GM23338 (cell line): Measurements from ENCODE around the gene NWD2. TPM values are rescaled to one million over a fixed set of nuclear protein-coding genes. Genes with fewer than 3 reads are reported as not detected.

Experiments used
- ATAC-seq: fragments of 200-7000 bp; cut with Tn5 transposase; 3 replicates; pipeline ENCODE4 v1.9.1; 2020
- DNase-seq: peaks from one replicate; pipeline ENCODE4 v3.0.0-alpha.2; 2015; ENCODE audit warnings: low spot score
- H2AFZ ChIP-seq: fragments of 200-600 bp; sonication (generic); 2 replicates; pipeline ENCODE4 v1.8.0; 2016; ENCODE audit warnings: antibody characterized with exemption, mild to moderate bottlenecking, moderate library complexity
- H3F3A ChIP-seq: fragments of 200-600 bp; sonication (generic); replicated peaks from 2 replicates; pipeline ENCODE4 v1.8.0; 2017; ENCODE audit warnings: antibody characterized with exemption, mixed run types, low read depth
- H3K27ac ChIP-seq: fragments of 200-600 bp; sonication (generic); 2 replicates; pipeline ENCODE4 v1.6.1; 2016; ENCODE audit warnings: low read depth
- H3K27me3 ChIP-seq: fragments of 200-600 bp; sonication (generic); 2 replicates; pipeline ENCODE4 v1.8.0; 2016; ENCODE audit warnings: mild to moderate bottlenecking, mixed run types, moderate library complexity; ENCODE audit not compliant: insufficient read depth
- H3K36me3 ChIP-seq: fragments of 200-600 bp; sonication (generic); 2 replicates; pipeline ENCODE4 v1.8.0; 2016; ENCODE audit warnings: mild to moderate bottlenecking; ENCODE audit not compliant: insufficient read depth
- H3K4me1 ChIP-seq: fragments of 200-600 bp; sonication (generic); 2 replicates; pipeline ENCODE4 v1.8.0; 2016; ENCODE audit warnings: mild to moderate bottlenecking, moderate library complexity; ENCODE audit not compliant: insufficient read depth
- H3K4me2 ChIP-seq: fragments of 200-600 bp; sonication (generic); 2 replicates; pipeline ENCODE4 v1.7.1; 2017; ENCODE audit warnings: mixed run types
- H3K4me3 ChIP-seq: fragments of 200-600 bp; sonication (generic); 2 replicates; pipeline ENCODE4 v1.6.1; 2016; ENCODE audit warnings: mixed run types
- H3K79me2 ChIP-seq: fragments of 200-600 bp; sonication (generic); replicated peaks from 2 replicates; pipeline ENCODE4 v1.8.0; 2017; ENCODE audit warnings: mild to moderate bottlenecking; ENCODE audit not compliant: insufficient read depth
- H3K9me2 ChIP-seq: fragments of 200-600 bp; sonication (generic); 2 replicates; pipeline ENCODE4 v1.8.0; 2017; ENCODE audit not compliant: insufficient read depth
- H4K20me1 ChIP-seq: fragments of 200-600 bp; sonication (generic); replicated peaks from 2 replicates; pipeline ENCODE4 v1.8.0; 2017; ENCODE audit warnings: mild to moderate bottlenecking; ENCODE audit not compliant: insufficient read depth
- H3K27ac Mint-ChIP-seq: 2 replicates; pipeline ENCODE4 v1.8.0; 2020; ENCODE audit warnings: inconsistent platforms, mild to moderate bottlenecking, moderate library complexity, mixed read lengths
- H3K27me3 Mint-ChIP-seq: 3 replicates; pipeline ENCODE4 v1.8.0; 2022; ENCODE audit warnings: low read depth, mild to moderate bottlenecking, moderate library complexity, mixed read lengths, inconsistent platforms; ENCODE audit not compliant: insufficient read depth, poor library complexity
- H3K36me3 Mint-ChIP-seq: 3 replicates; pipeline ENCODE4 v1.8.0; 2021; ENCODE audit warnings: low read depth, mild to moderate bottlenecking, inconsistent platforms, moderate library complexity, mixed read lengths
- H3K4me1 Mint-ChIP-seq: 3 replicates; pipeline ENCODE4 v1.8.0; 2020; ENCODE audit warnings: mild to moderate bottlenecking, inconsistent platforms, mixed read lengths
- H3K4me3 Mint-ChIP-seq: 3 replicates; pipeline ENCODE4 v1.8.0; 2021; ENCODE audit warnings: moderate library complexity, mild to moderate bottlenecking, inconsistent platforms, mixed read lengths
- H3K9me3 Mint-ChIP-seq: 3 replicates; pipeline ENCODE4 v1.8.0; 2020; ENCODE audit warnings: moderate library complexity, mild to moderate bottlenecking, inconsistent platforms, mixed read lengths
- CREB1 ChIP-seq: fragments of 250-450 bp; sonication (Bioruptor Pico); IDR thresholded peaks from 2 replicates; pipeline ENCODE4 v1.5.0; 2020; ENCODE audit warnings: low read depth, mild to moderate bottlenecking, moderate library complexity
- EZH2 ChIP-seq: fragments of 200-600 bp; sonication (generic); IDR thresholded peaks from one replicate; pipeline ENCODE4 v1.8.0; 2017; ENCODE audit warnings: antibody characterized with exemption, mild to moderate bottlenecking, low read depth; ENCODE audit not compliant: unreplicated experiment
- EZH2phosphoT487 ChIP-seq: fragments of 200-600 bp; sonication (generic); IDR thresholded peaks from one replicate; pipeline ENCODE4 v1.8.1; 2018; ENCODE audit warnings: antibody characterized with exemption; ENCODE audit not compliant: unreplicated experiment
- JUNB ChIP-seq: IDR thresholded peaks from one replicate; pipeline ENCODE4 v1.6.1; 2016; ENCODE audit warnings: antibody characterized with exemption; ENCODE audit not compliant: unreplicated experiment
- NANOG ChIP-seq: IDR thresholded peaks from 2 replicates; pipeline ENCODE4 v1.6.1; 2016; ENCODE audit warnings: antibody characterized with exemption, borderline replicate concordance
- STAT1 ChIP-seq: IDR thresholded peaks from one replicate; pipeline ENCODE4 v1.6.1; 2016; ENCODE audit warnings: antibody characterized with exemption; ENCODE audit not compliant: unreplicated experiment
- ZNF114 ChIP-seq: fragments of 250-450 bp; sonication (Bioruptor Pico); IDR thresholded peaks from 2 replicates; pipeline ENCODE4 v1.5.0; 2020; ENCODE audit warnings: mild to moderate bottlenecking, moderate library complexity
- ZNF331 ChIP-seq: fragments of 250-450 bp; sonication (Bioruptor Pico); IDR thresholded peaks from 2 replicates; pipeline ENCODE4 v1.5.0; 2020; ENCODE audit warnings: low read depth, mild to moderate bottlenecking, moderate library complexity
- polyA plus RNA-seq: library from polyadenylated mRNA; unstranded; fragments of >200 nt; fragmentation: Nextera tagmentation; extraction: Ambion mirVana; gene quantifications from 2 replicates; pipeline ENCODE4 v1.2.1, GENCODE V29; 2016
- total RNA-seq: library from RNA; depleted of rRNA; stranded (reverse); fragments of >200 nt; shearing (Covaris generic); gene quantifications from 2 replicates; pipeline ENCODE4 v1.2.3, GENCODE V29; 2014
- TF ChIP-seq, protein P1 (sequence below): IDR thresholded peaks from one replicate; pipeline ENCODE4 v1.6.1; 2018; ENCODE audit warnings: antibody characterized with exemption; ENCODE audit not compliant: unreplicated experiment
- TF ChIP-seq, protein P2 (sequence below), 2 experiments: fragments of 200-600 bp in 1 of 2; sonication (generic) in 1 of 2; conservative IDR thresholded peaks; 2 replicates each; pipeline versions ENCODE4 v1.5.1 to v1.6.1; 2016 to 2017; ENCODE audit warnings: antibody characterized with exemption in 2 of 2, low read depth in 2 of 2, mild to moderate bottlenecking in 2 of 2, moderate library complexity in 1 of 2

The NWD2 gene
- total and polyA plus RNA-seq, 2 experiments from 2014 or later = 0.07 TPM; not detected in 1

DNA sequence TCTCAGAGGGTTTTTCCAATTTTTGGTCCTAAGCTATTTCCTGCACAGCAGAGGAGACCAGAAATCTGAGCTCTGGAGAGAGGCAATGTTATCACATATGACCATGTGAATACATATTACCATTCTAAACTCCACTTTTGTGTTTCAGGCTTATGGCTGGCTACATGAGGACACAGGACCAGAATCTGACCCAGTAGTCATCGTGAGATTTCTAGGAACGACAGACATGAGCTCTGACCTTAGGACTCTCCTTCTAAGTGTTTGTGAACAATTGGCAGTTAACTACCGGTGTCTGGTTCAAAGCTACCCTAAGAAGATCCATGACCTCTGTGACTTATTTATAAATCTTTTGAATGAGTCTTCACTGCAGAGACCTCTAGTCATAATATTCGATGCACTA is 198.6 kb downstream of the NWD2 start:
- Histone ChIP-seq H3K4me3 (no peak overlapping the region), H2AFZ (no peak overlapping the region), H3K4me2 (no peak overlapping the region), H3K27ac (no peak overlapping the region), H3K27me3 (no peaks in the 10 kb centered on the region), H3K79me2 (no peaks in the 10 kb centered on the region), H3F3A (no peaks in the 10 kb centered on the region), H3K4me1 (no peaks in the 10 kb centered on the region), H3K9me2 (peaks cover 9% of the 10 kb centered on the region; the same call in 1 of the 2 replicates), H4K20me1 (no peaks in the 10 kb centered on the region), H3K36me3 (no peaks in the 10 kb centered on the region)
- TF ChIP-seq JUNB (no peak), ZNF331 (no peak), STAT1 (no peak)
- TF ChIP-seq, protein P1, sequence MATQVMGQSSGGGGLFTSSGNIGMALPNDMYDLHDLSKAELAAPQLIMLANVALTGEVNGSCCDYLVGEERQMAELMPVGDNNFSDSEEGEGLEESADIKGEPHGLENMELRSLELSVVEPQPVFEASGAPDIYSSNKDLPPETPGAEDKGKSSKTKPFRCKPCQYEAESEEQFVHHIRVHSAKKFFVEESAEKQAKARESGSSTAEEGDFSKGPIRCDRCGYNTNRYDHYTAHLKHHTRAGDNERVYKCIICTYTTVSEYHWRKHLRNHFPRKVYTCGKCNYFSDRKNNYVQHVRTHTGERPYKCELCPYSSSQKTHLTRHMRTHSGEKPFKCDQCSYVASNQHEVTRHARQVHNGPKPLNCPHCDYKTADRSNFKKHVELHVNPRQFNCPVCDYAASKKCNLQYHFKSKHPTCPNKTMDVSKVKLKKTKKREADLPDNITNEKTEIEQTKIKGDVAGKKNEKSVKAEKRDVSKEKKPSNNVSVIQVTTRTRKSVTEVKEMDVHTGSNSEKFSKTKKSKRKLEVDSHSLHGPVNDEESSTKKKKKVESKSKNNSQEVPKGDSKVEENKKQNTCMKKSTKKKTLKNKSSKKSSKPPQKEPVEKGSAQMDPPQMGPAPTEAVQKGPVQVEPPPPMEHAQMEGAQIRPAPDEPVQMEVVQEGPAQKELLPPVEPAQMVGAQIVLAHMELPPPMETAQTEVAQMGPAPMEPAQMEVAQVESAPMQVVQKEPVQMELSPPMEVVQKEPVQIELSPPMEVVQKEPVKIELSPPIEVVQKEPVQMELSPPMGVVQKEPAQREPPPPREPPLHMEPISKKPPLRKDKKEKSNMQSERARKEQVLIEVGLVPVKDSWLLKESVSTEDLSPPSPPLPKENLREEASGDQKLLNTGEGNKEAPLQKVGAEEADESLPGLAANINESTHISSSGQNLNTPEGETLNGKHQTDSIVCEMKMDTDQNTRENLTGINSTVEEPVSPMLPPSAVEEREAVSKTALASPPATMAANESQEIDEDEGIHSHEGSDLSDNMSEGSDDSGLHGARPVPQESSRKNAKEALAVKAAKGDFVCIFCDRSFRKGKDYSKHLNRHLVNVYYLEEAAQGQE = no peak
- no peaks in the 10 kb centered on the region for H3K36me3 Mint-ChIP-seq
- no peak overlapping the region for H3K4me3 Mint-ChIP-seq
- peaks cover 2% of the 10 kb centered on the region for H3K27me3 Mint-ChIP-seq
- no peaks in the 10 kb centered on the region for H3K9me3 Mint-ChIP-seq
- no peaks in the 10 kb centered on the region for H3K4me1 Mint-ChIP-seq
- no peak for DNase-seq
- H3K27ac Mint-ChIP-seq = no peak overlapping the region
- no peak for ATAC-seq

DNA sequence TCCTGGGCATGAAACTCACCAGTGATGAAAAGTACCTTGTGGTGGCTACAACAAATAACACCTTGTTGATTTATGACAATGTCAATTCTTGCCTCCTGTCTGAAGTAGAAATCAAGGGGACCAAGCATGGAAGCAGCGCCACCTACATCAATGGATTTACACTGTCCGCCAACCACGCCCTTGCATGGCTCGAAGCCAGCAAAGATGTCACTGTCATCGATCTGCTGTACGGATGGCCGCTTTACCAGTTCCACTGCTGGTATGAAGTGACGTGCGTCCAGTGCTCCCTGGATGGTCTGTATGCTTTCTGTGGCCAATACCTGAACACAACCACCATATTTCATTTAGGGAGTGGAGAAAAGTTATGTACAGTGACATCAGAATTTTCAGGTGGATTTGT is 200.5 kb downstream of the NWD2 start:
- H4K20me1 ChIP-seq = no peaks in the 10 kb centered on the region
- no peak overlapping the region for H2AFZ ChIP-seq
- peaks cover 2% of the 10 kb centered on the region for H3K27me3 Mint-ChIP-seq
- no peak overlapping the region for H3K4me3 Mint-ChIP-seq
- no peaks in the 10 kb centered on the region for H3K4me1 ChIP-seq
- no peaks in the 10 kb centered on the region for H3K9me3 Mint-ChIP-seq
- H3K4me2 ChIP-seq = no peak overlapping the region
- H3K4me3 ChIP-seq = no peak overlapping the region
- no peak for ATAC-seq
- no peak for DNase-seq
- no peaks in the 10 kb centered on the region for H3F3A ChIP-seq
- no peaks in the 10 kb centered on the region for H3K4me1 Mint-ChIP-seq
- no peak overlapping the region for H3K27ac ChIP-seq
- peaks cover 9% of the 10 kb centered on the region; the same call in 1 of the 2 replicates for H3K9me2 ChIP-seq
- no peaks in the 10 kb centered on the region for H3K27me3 ChIP-seq
- no peaks in the 10 kb centered on the region for H3K36me3 Mint-ChIP-seq
- no peaks in the 10 kb centered on the region for H3K79me2 ChIP-seq
- H3K36me3 ChIP-seq = no peaks in the 10 kb centered on the region
- H3K27ac Mint-ChIP-seq = no peak overlapping the region
- TF ChIP-seq, protein P1 = no peak
- TF ChIP-seq STAT1 = no peak
- TF ChIP-seq ZNF331 = no peak
- TF ChIP-seq, protein P2, sequence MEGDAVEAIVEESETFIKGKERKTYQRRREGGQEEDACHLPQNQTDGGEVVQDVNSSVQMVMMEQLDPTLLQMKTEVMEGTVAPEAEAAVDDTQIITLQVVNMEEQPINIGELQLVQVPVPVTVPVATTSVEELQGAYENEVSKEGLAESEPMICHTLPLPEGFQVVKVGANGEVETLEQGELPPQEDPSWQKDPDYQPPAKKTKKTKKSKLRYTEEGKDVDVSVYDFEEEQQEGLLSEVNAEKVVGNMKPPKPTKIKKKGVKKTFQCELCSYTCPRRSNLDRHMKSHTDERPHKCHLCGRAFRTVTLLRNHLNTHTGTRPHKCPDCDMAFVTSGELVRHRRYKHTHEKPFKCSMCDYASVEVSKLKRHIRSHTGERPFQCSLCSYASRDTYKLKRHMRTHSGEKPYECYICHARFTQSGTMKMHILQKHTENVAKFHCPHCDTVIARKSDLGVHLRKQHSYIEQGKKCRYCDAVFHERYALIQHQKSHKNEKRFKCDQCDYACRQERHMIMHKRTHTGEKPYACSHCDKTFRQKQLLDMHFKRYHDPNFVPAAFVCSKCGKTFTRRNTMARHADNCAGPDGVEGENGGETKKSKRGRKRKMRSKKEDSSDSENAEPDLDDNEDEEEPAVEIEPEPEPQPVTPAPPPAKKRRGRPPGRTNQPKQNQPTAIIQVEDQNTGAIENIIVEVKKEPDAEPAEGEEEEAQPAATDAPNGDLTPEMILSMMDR (conservative IDR thresholded peaks at IDR 0.05; ENCODE audit: low read depth in 2 of 2) = no peak
- no peak for TF ChIP-seq EZH2phosphoT487
- no peak for TF ChIP-seq NANOG
- no peak for TF ChIP-seq JUNB
- no peak for TF ChIP-seq ZNF114
- TF ChIP-seq EZH2 = no peak
- no peak for TF ChIP-seq CREB1
